CD14-positive monocyte (primary cell): Measurements from ENCODE around the gene DENND4C. TPM values are rescaled to one million over a fixed set of nuclear protein-coding genes. Genes with fewer than 3 reads are reported as not detected.

Experiments used
- DNase-seq, 3 donors: peaks; one replicate each; pipeline ENCODE4 v3.0.0-alpha.2; 2011 to 2022
- H2AFZ ChIP-seq: 2 replicates; pipeline ENCODE4 v1.6.0; 2012; ENCODE audit warnings: mild to moderate bottlenecking, low read depth, low read length, inconsistent platforms; ENCODE audit not compliant: insufficient read depth, poor library complexity, severe bottlenecking
- H3K27ac ChIP-seq, 2 donors: 1 replicate in 1 of 2; 2 replicates in 1 of 2; pipeline ENCODE4 v1.5.1; 2012 to 2013; ENCODE audit warnings: low read length in 2 of 2, control low read depth in 1 of 2, inconsistent platforms in 1 of 2, low read depth in 1 of 2, mild to moderate bottlenecking in 1 of 2
- H3K27me3 ChIP-seq, 2 donors: one replicate each; pipeline versions ENCODE4 v1.6.0 to v1.6.1; 2011 to 2013; ENCODE audit warnings: low read length in 2 of 2; ENCODE audit not compliant: control insufficient read depth in 2 of 2, insufficient read depth in 2 of 2
- H3K36me3 ChIP-seq, 2 donors: replicated peaks in 1 of 2; 1 replicate in 1 of 2; 2 replicates in 1 of 2; pipeline versions ENCODE4 v1.5.1 to v1.6.1; 2012 to 2013; ENCODE audit warnings: low read length in 2 of 2, control low read depth in 1 of 2, inconsistent platforms in 1 of 2, mild to moderate bottlenecking in 1 of 2; ENCODE audit not compliant: insufficient read depth in 2 of 2, control insufficient read depth in 1 of 2
- H3K4me1 ChIP-seq, 2 donors: 1 replicate in 1 of 2; 2 replicates in 1 of 2; pipeline versions ENCODE4 v1.5.1 to v1.6.1; 2012 to 2013; ENCODE audit warnings: low read length in 2 of 2, control low read depth in 1 of 2, inconsistent platforms in 1 of 2, mild to moderate bottlenecking in 1 of 2, moderate library complexity in 1 of 2; ENCODE audit not compliant: insufficient read depth in 2 of 2, control insufficient read depth in 1 of 2
- H3K4me2 ChIP-seq: replicated peaks from 2 replicates; pipeline ENCODE3; 2012; ENCODE audit warnings: low read length, moderate library complexity, mild to moderate bottlenecking; ENCODE audit not compliant: poor library complexity, severe bottlenecking; ENCODE audit errors: extremely low read depth
- H3K4me3 ChIP-seq, 3 experiments: fragments of 200-600 bp in 1 of 3; sonication (generic) in 1 of 3; replicated peaks in 1 of 3; 1 replicate in 2 of 3; 2 replicates in 1 of 3; pipeline ENCODE4 v1.5.1; 2011 to 2013; ENCODE audit warnings: low read length in 3 of 3, mild to moderate bottlenecking in 3 of 3, control low read depth in 2 of 3, low read depth in 2 of 3, inconsistent platforms in 1 of 3, moderate library complexity in 1 of 3
- H3K79me2 ChIP-seq: 2 replicates; pipeline ENCODE4 v1.6.0; 2012; ENCODE audit warnings: mild to moderate bottlenecking, control low read depth, inconsistent platforms, low read length, moderate library complexity; ENCODE audit not compliant: insufficient read depth
- H3K9ac ChIP-seq: 2 replicates; pipeline ENCODE4 v1.6.0; 2017; ENCODE audit warnings: low read length, mild to moderate bottlenecking; ENCODE audit not compliant: insufficient read depth, poor library complexity, severe bottlenecking
- H3K9me3 ChIP-seq, 2 donors: replicated peaks in 1 of 2; 1 replicate in 1 of 2; 2 replicates in 1 of 2; pipeline versions ENCODE4 v1.5.1 to v1.6.1; 2012 to 2013; ENCODE audit warnings: low read length in 2 of 2, control low read depth in 1 of 2; ENCODE audit not compliant: control insufficient read depth in 1 of 2, insufficient read depth in 1 of 2
- H4K20me1 ChIP-seq: 2 replicates; pipeline ENCODE4 v1.6.0; 2012; ENCODE audit warnings: mild to moderate bottlenecking, low read length, control low read depth, moderate library complexity; ENCODE audit not compliant: insufficient read depth
- H3K27ac Mint-ChIP-seq, 7 donors: one replicate each; pipeline ENCODE4 v1.8.0; 2020; ENCODE audit warnings: mild to moderate bottlenecking in 7 of 7, mixed read lengths in 7 of 7, moderate library complexity in 6 of 7, inconsistent platforms in 2 of 7
- H3K27me3 Mint-ChIP-seq, 3 donors: one replicate each; pipeline ENCODE4 v1.8.0; 2021 to 2022; ENCODE audit warnings: low read depth in 3 of 3, mild to moderate bottlenecking in 3 of 3, mixed read lengths in 3 of 3, moderate library complexity in 3 of 3, inconsistent platforms in 1 of 3
- H3K36me3 Mint-ChIP-seq, 2 donors: one replicate each; pipeline ENCODE4 v1.8.0; 2020; ENCODE audit warnings: mixed read lengths in 2 of 2, inconsistent platforms in 1 of 2, mild to moderate bottlenecking in 1 of 2
- H3K4me1 Mint-ChIP-seq: one replicate; pipeline ENCODE4 v1.8.0; 2020; ENCODE audit warnings: mild to moderate bottlenecking, mixed read lengths
- H3K4me3 Mint-ChIP-seq, 2 donors: one replicate each; pipeline ENCODE4 v1.8.0; 2020; ENCODE audit warnings: mild to moderate bottlenecking in 2 of 2, mixed read lengths in 2 of 2, moderate library complexity in 1 of 2
- H3K9me3 Mint-ChIP-seq, 7 donors: one replicate each; pipeline ENCODE4 v1.8.0; 2020 to 2022; ENCODE audit warnings: mixed read lengths in 7 of 7, mild to moderate bottlenecking in 6 of 7, moderate library complexity in 6 of 7, inconsistent platforms in 2 of 7
- CTCF ChIP-seq: fragments of 200-600 bp; IDR thresholded peaks from one replicate; pipeline ENCODE4 v1.8.0; 2022; ENCODE audit warnings: antibody characterized with exemption, mild to moderate bottlenecking
- WGBS: methylation state at CpG from one replicate; pipeline ENCODE4 v1.1.5; 2013; ENCODE audit warnings: missing lambda C conversion rate; ENCODE audit not compliant: insufficient coverage; 5-methylcytosine and 5-hydroxymethylcytosine counted together
- intact Hi-C, 2 donors: fragments of 100-400 bp; cut with micrococcal nuclease; formaldehyde crosslinking; loops; one replicate each; pipeline versions ENCODE4 v1.15.0 to v1.15.1; 2023
- polyA plus RNA-seq, 3 donors: library from polyadenylated mRNA; depleted of rRNA in 1 of 3; unstranded in 2 of 3; stranded (reverse) in 1 of 3; fragments of 300-500 nt in 2 of 3; fragments of >200 nt in 1 of 3; fragmentation: Illumina TruSeq in 2 of 3; gene quantifications; 1 replicate in 2 of 3; 2 replicates in 1 of 3; pipeline ENCODE4 v1.2.3, GENCODE V29; 2012 to 2021

DENND4C gene
- polyA plus RNA-seq, 3 donors = 8.1 to 15.4 (median 12.7) TPM

- H4K20me1 ChIP-seq = peaks cover 31% of the 10 kb centered on the region
- peaks cover 0 to 2% (median 0%) of the 10 kb centered on the region in 7 donors for H3K9me3 Mint-ChIP-seq
- H3K9ac ChIP-seq = peak overlapping the region; percentile 89
- H3K4me3 Mint-ChIP-seq = peak overlapping the region; percentile 80 to 92
- H3K4me1 ChIP-seq = peaks cover 29 to 30% of the 10 kb centered on the region in 2 donors
- H3K4me2 ChIP-seq = peak overlapping the region; percentile 82
- peaks cover 0 to 3% of the 10 kb centered on the region in 2 donors for H3K27me3 ChIP-seq
- peaks cover 2 to 3% (median 3%) of the 10 kb centered on the region in 3 donors for H3K27me3 Mint-ChIP-seq
- peaks cover 9% of the 10 kb centered on the region for H3K4me1 Mint-ChIP-seq
- peaks cover 34% of the 10 kb centered on the region for H3K79me2 ChIP-seq
- peak overlapping the region; percentile 93 for H2AFZ ChIP-seq
- H3K27ac Mint-ChIP-seq = peak overlapping the region in 6 of 7 donors; percentile 15 to 90 (median 74)
- H3K27ac ChIP-seq = peak overlapping the region in 1 of 2 donors; percentile 81
- intact Hi-C loops = loop anchor here in 1 of 2 donors (2.0 to 5.0 kb wide), 2 partner anchors 47 to 181 kb away; partner anchors contain the start of gene RRAGA
- no peak for TF ChIP-seq CTCF
- no peak for DNase-seq
- H3K36me3 ChIP-seq = no peaks in the 10 kb centered on the region
- H3K9me3 ChIP-seq = no peaks in the 10 kb centered on the region
- H3K36me3 Mint-ChIP-seq = peaks cover 3 to 8% of the 10 kb centered on the region in 2 donors
- peak overlapping the region; percentile 77 to 83 (median 82) for H3K4me3 ChIP-seq
- WGBS = 0% methylated on average over 30 of the region's 41 CpGs
These were observed 718 bp upstream of the DENND4C start for GRCh38 chr9:19229595-19230354.

GRCh38 chr9:19231126-19231903 lies 822 bp downstream of the DENND4C start:
- Histone ChIP-seq H3K27me3 (peaks cover 0 to 3% of the 10 kb centered on the region in 2 donors), H3K27ac (peak overlapping the region; percentile 60 to 81), H3K4me2 (peak overlapping the region; percentile 82), H3K36me3 (no peaks in the 10 kb centered on the region), H4K20me1 (peaks cover 40% of the 10 kb centered on the region), H2AFZ (peak overlapping the region; percentile 93), H3K4me3 (peak overlapping the region; percentile 77 to 83 (median 82)), H3K4me1 (peaks cover 29 to 34% of the 10 kb centered on the region in 2 donors), H3K9ac (peak overlapping the region; percentile 89), H3K79me2 (peaks cover 48% of the 10 kb centered on the region), H3K9me3 (no peaks in the 10 kb centered on the region)
- under 1% methylated on average over 28 of the region's 35 CpGs for WGBS
- Mint-ChIP-seq H3K4me3 (no peak overlapping the region), H3K27ac (peak overlapping the region in 2 of 7 donors; percentile 76 to 83), H3K4me1 (peaks cover 13% of the 10 kb centered on the region), H3K27me3 (peaks cover 2 to 3% (median 3%) of the 10 kb centered on the region in 3 donors), H3K9me3 (peaks cover 0 to 2% (median 0%) of the 10 kb centered on the region in 7 donors), H3K36me3 (peaks cover 3 to 8% of the 10 kb centered on the region in 2 donors)
- intact Hi-C loops = loop anchor here in 1 of 2 donors (2.0 to 5.0 kb wide), 2 partner anchors 49 to 183 kb away; partner anchors contain the start of gene RRAGA
- TF ChIP-seq CTCF = no peak
- peak in 1 of 3 donors; percentile 39 for DNase-seq
